Heart left ventricle (tissue), 16 donors: ENCODE results near the gene SLC18A3. TPM values are rescaled to one million over a fixed set of nuclear protein-coding genes. Genes with fewer than 3 reads are reported as not detected.

Source experiments
- ATAC-seq, 4 donors: fragments of 200-7000 bp; cut with Tn5 transposase; one replicate each; pipeline ENCODE4 v1.9.1; 2020 to 2022; ENCODE audit warnings: moderate library complexity in 4 of 4, mild to moderate bottlenecking in 3 of 4, moderate number of reproducible peaks in 1 of 4
- DNase-seq, 5 donors: peaks; one replicate each; pipeline ENCODE4 v3.0.0-alpha.2; 2020
- H3K27ac ChIP-seq, 12 donors: fragments of 200-600 bp; sonication (generic) in 4 of 12; one replicate each; pipeline versions ENCODE4 v1.5.0 to v1.8.0; 2016 to 2022; ENCODE audit warnings: mild to moderate bottlenecking in 2 of 12
- H3K27me3 ChIP-seq, 9 donors: fragments of 200-600 bp; sonication (generic) in 2 of 9; one replicate each; pipeline versions ENCODE4 v1.5.1 to v1.8.0; 2016 to 2022; ENCODE audit warnings: mild to moderate bottlenecking in 3 of 9
- H3K36me3 ChIP-seq, 9 donors: fragments of 200-600 bp; sonication (generic) in 2 of 9; one replicate each; pipeline versions ENCODE4 v1.5.0 to v1.8.0; 2018 to 2022; ENCODE audit warnings: mild to moderate bottlenecking in 2 of 9
- H3K4me1 ChIP-seq, 12 donors: fragments of 200-600 bp; sonication (generic) in 4 of 12; one replicate each; pipeline versions ENCODE4 v1.5.0 to v1.8.0; 2016 to 2022; ENCODE audit warnings: mild to moderate bottlenecking in 3 of 12
- H3K4me3 ChIP-seq, 12 donors: fragments of 200-600 bp; sonication (generic) in 4 of 12; one replicate each; pipeline versions ENCODE4 v1.5.0 to v1.8.0; 2017 to 2022; ENCODE audit warnings: mild to moderate bottlenecking in 9 of 12, moderate library complexity in 4 of 12
- H3K9me3 ChIP-seq, 12 donors: fragments of 200-600 bp; sonication (generic) in 4 of 12; one replicate each; pipeline versions ENCODE4 v1.5.0 to v1.8.0; 2016 to 2022; ENCODE audit warnings: mild to moderate bottlenecking in 1 of 12
- CTCF ChIP-seq, 12 donors: fragments of 200-600 bp; sonication (generic) in 4 of 12; IDR thresholded peaks; one replicate each; pipeline versions ENCODE4 v1.5.0 to v1.8.0; 2018 to 2022; ENCODE audit warnings: antibody characterized with exemption in 12 of 12, mild to moderate bottlenecking in 5 of 12
- POLR2A ChIP-seq, 2 donors: fragments of 450-650 bp; IDR thresholded peaks; one replicate each; pipeline ENCODE4 v1.6.1; 2017; ENCODE audit warnings: antibody characterized with exemption in 2 of 2, mild to moderate bottlenecking in 2 of 2, moderate library complexity in 2 of 2
- WGBS, 4 donors: extraction: QIAGEN DNeasy Blood & Tissue Kit in 2 of 4; methylation state at CpG; one replicate each; pipeline versions ENCODE4 v1.1.5 to v1.1.7; 2013 to 2018; 5-methylcytosine and 5-hydroxymethylcytosine counted together
- intact Hi-C, 10 donors: fragments of 100-400 bp; cut with DNase I; formaldehyde crosslinking; loops; one replicate each; pipeline versions ENCODE4 v1.11.1 to v1.14.2; 2022
- polyA plus RNA-seq, 2 donors: library from polyadenylated mRNA; stranded (reverse); fragments of 200-250 nt; gene quantifications; one replicate each; pipeline ENCODE4 v1.2.3, GENCODE V29; 2013
- total RNA-seq, 9 donors: library from RNA; depleted of rRNA in 2 of 9; stranded (reverse); fragments of >200 nt in 2 of 9; fragmentation: NEBNext Ultra II Directional in 3 of 9; extraction: Animal tissue kit (Norgen Biotek cat#: 25700) in 3 of 9; gene quantifications; one replicate each; pipeline versions ENCODE4 v1.1.0 to v1.2.4, GENCODE V29; 2016 to 2023
- donor health status: ischemic (EF 13 %, LVEDD 7.1; RV severe dilation, severe dysfunction).
- donor health status: healthy with polysubstance abuse.
- donor health status: DM: no; HTN: yes; CAD: no.
- donor health status: DM: no; HTN: no; CAD: no.
- donor health status: ischemic (EF 25% LVEDD 6.9; RV normal size, moderate dysfunction).
- donor health status: ischemic (EF 25% LVEDD 5.7; RV mildly dilated, moderate dysfunction).
- donor health status: healthy.
- donor health status: DM: yes; HTN: yes; CAD: no.
- donor health status: ischemic (EF 35%, LVEDD 5.7; RV mildly dilated, moderate dysfunction).
- donor health status: nonischemic (EF 11% LVEDD 7.7; RV severe dilation, severe dysfunction).
- donor health status: DM: yes; HTN: yes; CAD: no.
- donor health status: PGD.
- donor health status: ischemic (EF 29% LVEDD 5.4; RV normal size, mild dysfunction).
- donor health status: nonischemic (EF 23%, LVEDD 6.1; RV moderate dilation, normal function).

Gene SLC18A3
- total and polyA plus RNA-seq, 11 donors: not detected

GRCh38 chr10:49598164-49598856, 11.8 kb upstream of the SLC18A3 start:
- no peak for ATAC-seq
- H3K36me3 ChIP-seq: no peaks in the 10 kb centered on the region
- 68 to 81% (median 72%) methylated on average over 7 to 8 of the region's 8 CpGs for WGBS, 4 donors
- TF ChIP-seq CTCF (IDR thresholded peaks at IDR 0.05) (no peak), POLR2A (IDR thresholded peaks at IDR 0.05) (no peak)
- H3K4me3 ChIP-seq: no peak overlapping the region
- intact Hi-C loops: loop anchor here in 3 of 10 donors (5.0 to 10.0 kb wide), 3 partner anchors 624 to 676 kb away; no protein-coding TSS in a partner anchor
- no peaks in the 10 kb centered on the region for H3K9me3 ChIP-seq
- H3K4me1 ChIP-seq: no peaks in the 10 kb centered on the region
- H3K27me3 ChIP-seq: peaks cover 0 to 56% (median 0%) of the 10 kb centered on the region in 9 donors
- no peak for DNase-seq
- no peak overlapping the region for H3K27ac ChIP-seq

GRCh38 chr10:49598986-49599385, 11.1 kb upstream of the SLC18A3 start:
- Histone ChIP-seq H3K9me3 (no peaks in the 10 kb centered on the region), H3K27ac (no peak overlapping the region), H3K4me3 (no peak overlapping the region), H3K36me3 (no peaks in the 10 kb centered on the region), H3K4me1 (no peaks in the 10 kb centered on the region), H3K27me3 (peaks cover 0 to 57% (median 0%) of the 10 kb centered on the region in 9 donors)
- 58 to 70% (median 63%) methylated on average over 3 to 4 of the region's 4 CpGs for WGBS, 4 donors
- intact Hi-C loops: loop anchor here in 3 of 10 donors (5.0 to 10.0 kb wide), 3 partner anchors 623 to 676 kb away; no protein-coding TSS in a partner anchor
- TF ChIP-seq CTCF (IDR thresholded peaks at IDR 0.05) (no peak), POLR2A (IDR thresholded peaks at IDR 0.05) (no peak)
- DNase-seq (no peak), ATAC-seq (no peak)

GRCh38 chr10:49599546-49599945, 10.6 kb upstream of the SLC18A3 start:
- H3K9me3 ChIP-seq: no peaks in the 10 kb centered on the region
- no peak overlapping the region for H3K4me3 ChIP-seq
- intact Hi-C loops: loop anchor here in 3 of 10 donors (5.0 to 10.0 kb wide), 3 partner anchors 623 to 675 kb away; no protein-coding TSS in a partner anchor
- TF ChIP-seq CTCF (IDR thresholded peaks at IDR 0.05): no peak
- TF ChIP-seq POLR2A (IDR thresholded peaks at IDR 0.05): no peak
- H3K36me3 ChIP-seq: no peaks in the 10 kb centered on the region
- peaks cover 0 to 62% (median 0%) of the 10 kb centered on the region in 9 donors for H3K27me3 ChIP-seq
- no peaks in the 10 kb centered on the region for H3K4me1 ChIP-seq
- ATAC-seq: no peak
- no peak for DNase-seq
- WGBS, 4 donors: 64 to 67% (median 66%) methylated on average over 3 of the region's 3 CpGs
- H3K27ac ChIP-seq: no peak overlapping the region

- H3K4me1 ChIP-seq: no peaks in the 10 kb centered on the region
- no peaks in the 10 kb centered on the region for H3K9me3 ChIP-seq
- peaks cover 0 to 59% (median 0%) of the 10 kb centered on the region in 9 donors for H3K27me3 ChIP-seq
- ATAC-seq: no peak
- no peak overlapping the region for H3K4me3 ChIP-seq
- 71 to 83% (median 82%) methylated on average over 8 of the region's 8 CpGs for WGBS, 4 donors
- no peak overlapping the region for H3K27ac ChIP-seq
- intact Hi-C loops: loop anchor here in 1 of 10 donors (10.0 kb wide), 1 partner anchor 155 kb away; no protein-coding TSS in a partner anchor
- H3K36me3 ChIP-seq: no peaks in the 10 kb centered on the region
- TF ChIP-seq POLR2A (IDR thresholded peaks at IDR 0.05) (no peak), CTCF (IDR thresholded peaks at IDR 0.05) (no peak)
- DNase-seq: no peak
Measured at GRCh38 chr10:49600046-49600445, 10.1 kb upstream of the SLC18A3 start.
